H9 (cell line): ENCODE data around the gene TMEM63A. TPM values are rescaled to one million over a fixed set of nuclear protein-coding genes. Genes with fewer than 3 reads are reported as not detected.

Experiments used
- DNase-seq: peaks from one replicate; pipeline ENCODE4 v3.0.0-alpha.2; 2017
- H2AFZ ChIP-seq: one replicate; pipeline ENCODE4 v1.6.1; 2013; ENCODE audit warnings: mild to moderate bottlenecking, low read length, control low read depth, moderate library complexity
- H2AK5ac ChIP-seq: 2 replicates; pipeline ENCODE4 v1.6.1; 2013; ENCODE audit warnings: low read length, control low read depth, mixed read lengths; ENCODE audit not compliant: insufficient read length
- H2BK120ac ChIP-seq: one replicate; pipeline ENCODE4 v1.6.1; 2013; ENCODE audit warnings: low read depth, mild to moderate bottlenecking, low read length, control low read depth, inconsistent platforms; ENCODE audit not compliant: poor library complexity, severe bottlenecking
- H2BK12ac ChIP-seq: 2 replicates; pipeline ENCODE4 v1.6.1; 2013; ENCODE audit warnings: low read length, control low read depth, mixed read lengths, low read depth; ENCODE audit not compliant: insufficient read length
- H2BK15ac ChIP-seq: 2 replicates; pipeline ENCODE4 v1.6.1; 2013; ENCODE audit warnings: low read depth, low read length, control low read depth
- H2BK20ac ChIP-seq: one replicate; pipeline ENCODE4 v1.6.1; 2013; ENCODE audit warnings: low read depth, mild to moderate bottlenecking, low read length, control low read depth, inconsistent platforms; ENCODE audit not compliant: poor library complexity, severe bottlenecking
- H2BK5ac ChIP-seq: 2 replicates; pipeline ENCODE4 v1.6.1; 2013; ENCODE audit warnings: low read length, control low read depth, mixed read lengths; ENCODE audit not compliant: insufficient read length
- H3K14ac ChIP-seq: 2 replicates; pipeline ENCODE4 v1.6.1; 2013; ENCODE audit warnings: low read length, control low read depth; ENCODE audit not compliant: insufficient read depth
- H3K18ac ChIP-seq: 2 replicates; pipeline ENCODE4 v1.6.1; 2013; ENCODE audit warnings: low read depth, mild to moderate bottlenecking, mixed read lengths, low read length, control low read depth; ENCODE audit not compliant: insufficient read length
- H3K23ac ChIP-seq: 2 replicates; pipeline ENCODE4 v1.6.1; 2013; ENCODE audit warnings: low read length, control low read depth, mixed read lengths, low read depth; ENCODE audit not compliant: insufficient read length
- H3K23me2 ChIP-seq: 2 replicates; pipeline ENCODE4 v1.6.1; 2013; ENCODE audit warnings: low read depth, mild to moderate bottlenecking, mixed read lengths, low read length, control low read depth; ENCODE audit not compliant: insufficient read length, poor library complexity, severe bottlenecking
- H3K27ac ChIP-seq: 2 replicates; pipeline ENCODE4 v1.5.1; 2013; ENCODE audit warnings: low read length, control low read depth, mixed read lengths, low read depth; ENCODE audit not compliant: insufficient read length
- H3K27me3 ChIP-seq: 2 replicates; pipeline ENCODE4 v1.6.1; 2013; ENCODE audit warnings: low read length, control low read depth, inconsistent platforms; ENCODE audit not compliant: insufficient read depth
- H3K4ac ChIP-seq: 2 replicates; pipeline ENCODE4 v1.6.1; 2013; ENCODE audit warnings: low read depth, mild to moderate bottlenecking, control low read depth, inconsistent platforms, low read length, moderate library complexity
- H3K4me1 ChIP-seq: 2 replicates; pipeline ENCODE4 v1.6.1; 2013; ENCODE audit warnings: low read length, control low read depth, inconsistent platforms; ENCODE audit not compliant: insufficient read depth
- H3K4me2 ChIP-seq: 2 replicates; pipeline ENCODE4 v1.6.1; 2013; ENCODE audit warnings: low read length, control low read depth, mixed read lengths; ENCODE audit not compliant: insufficient read length, insufficient read depth
- H3K56ac ChIP-seq: 2 replicates; pipeline ENCODE4 v1.6.1; 2013; ENCODE audit warnings: low read depth, mild to moderate bottlenecking, mixed read lengths, low read length, control low read depth; ENCODE audit not compliant: insufficient read length
- H3K79me1 ChIP-seq: 2 replicates; pipeline ENCODE4 v1.6.1; 2013; ENCODE audit warnings: low read depth, mild to moderate bottlenecking, moderate library complexity, low read length, control low read depth, inconsistent platforms; ENCODE audit not compliant: insufficient read depth, poor library complexity, severe bottlenecking
- H3K79me2 ChIP-seq: 2 replicates; pipeline ENCODE4 v1.6.1; 2013; ENCODE audit warnings: low read length, control low read depth, inconsistent platforms; ENCODE audit not compliant: insufficient read depth
- H3K9ac ChIP-seq: 2 replicates; pipeline ENCODE4 v1.6.1; 2013; ENCODE audit warnings: low read length, control low read depth, mixed read lengths; ENCODE audit not compliant: insufficient read length; ENCODE audit errors: extremely low read depth
- H3K9me3 ChIP-seq: one replicate; pipeline ENCODE4 v1.6.1; 2013; ENCODE audit warnings: low read depth, low read length, inconsistent platforms; ENCODE audit not compliant: control insufficient read depth
- H3T11ph ChIP-seq: one replicate; pipeline ENCODE4 v1.6.1; 2013; ENCODE audit warnings: mild to moderate bottlenecking, low read length, control low read depth, inconsistent platforms
- H4K20me1 ChIP-seq: one replicate; pipeline ENCODE4 v1.6.1; 2013; ENCODE audit not compliant: control insufficient read depth, insufficient read length, insufficient read depth
- H4K5ac ChIP-seq: 2 replicates; pipeline ENCODE4 v1.6.1; 2013; ENCODE audit warnings: low read depth, mild to moderate bottlenecking, mixed read lengths, low read length, control low read depth; ENCODE audit not compliant: insufficient read length
- H4K8ac ChIP-seq: replicated peaks from 2 replicates; pipeline ENCODE4 v1.6.1; 2013; ENCODE audit warnings: low read length, control low read depth, mixed read lengths, low read depth; ENCODE audit not compliant: insufficient read length
- H4K91ac ChIP-seq: 2 replicates; pipeline ENCODE4 v1.6.1; 2013; ENCODE audit warnings: low read depth, mild to moderate bottlenecking, moderate library complexity, mixed read lengths, low read length, control low read depth; ENCODE audit not compliant: insufficient read length
- H3K27ac Mint-ChIP-seq, 3 experiments: 2 replicates in 2 of 3; 3 replicates in 1 of 3; pipeline ENCODE4 v1.8.0; 2020 to 2021; ENCODE audit warnings: mixed read lengths in 3 of 3, mild to moderate bottlenecking in 1 of 3, moderate library complexity in 1 of 3
- H3K27me3 Mint-ChIP-seq: 2 replicates; pipeline ENCODE4 v1.8.0; 2021; ENCODE audit warnings: low read depth, mild to moderate bottlenecking, moderate library complexity, mixed read lengths
- H3K36me3 Mint-ChIP-seq, 3 experiments: 2 replicates in 2 of 3; 3 replicates in 1 of 3; pipeline ENCODE4 v1.8.0; 2020 to 2021; ENCODE audit warnings: low read depth in 3 of 3, mixed read lengths in 3 of 3; ENCODE audit not compliant: insufficient read depth in 1 of 3
- H3K4me1 Mint-ChIP-seq, 2 experiments: 2 replicates each; pipeline ENCODE4 v1.8.0; 2020; ENCODE audit warnings: mixed read lengths in 2 of 2
- H3K4me3 Mint-ChIP-seq, 2 experiments: 2 replicates in 1 of 2; 3 replicates in 1 of 2; pipeline ENCODE4 v1.8.0; 2020 to 2021; ENCODE audit warnings: mild to moderate bottlenecking in 2 of 2, mixed read lengths in 2 of 2, moderate library complexity in 1 of 2
- H3K9me3 Mint-ChIP-seq, 2 experiments: 2 replicates in 1 of 2; 3 replicates in 1 of 2; pipeline ENCODE4 v1.8.0; 2020; ENCODE audit warnings: mild to moderate bottlenecking in 2 of 2, mixed read lengths in 2 of 2, moderate library complexity in 1 of 2
- WGBS: extraction: QIAGEN DNeasy Blood & Tissue Kit; methylation state at CpG from one replicate; pipeline ENCODE4 v1.1.7; 2013; ENCODE audit warnings: missing lambda C conversion rate, low lambda C conversion rate, mixed read lengths; ENCODE audit not compliant: insufficient read length; ENCODE audit errors: extremely low coverage; 5-methylcytosine and 5-hydroxymethylcytosine counted together
- total RNA-seq: library from RNA; stranded (reverse); gene quantifications from 2 replicates; pipeline ENCODE4 v1.2.1, GENCODE V29; 2021
- TF ChIP-seq, protein P1 (sequence below): fragments of 200-600 bp; sonication (generic); conservative IDR thresholded peaks from 3 replicates; pipeline ENCODE4 v1.8.0; 2021; ENCODE audit warnings: antibody characterized with exemption, mild to moderate bottlenecking

TMEM63A gene
- total RNA-seq, 1 experiment from 2014 or later = 75.7 TPM

DNA sequence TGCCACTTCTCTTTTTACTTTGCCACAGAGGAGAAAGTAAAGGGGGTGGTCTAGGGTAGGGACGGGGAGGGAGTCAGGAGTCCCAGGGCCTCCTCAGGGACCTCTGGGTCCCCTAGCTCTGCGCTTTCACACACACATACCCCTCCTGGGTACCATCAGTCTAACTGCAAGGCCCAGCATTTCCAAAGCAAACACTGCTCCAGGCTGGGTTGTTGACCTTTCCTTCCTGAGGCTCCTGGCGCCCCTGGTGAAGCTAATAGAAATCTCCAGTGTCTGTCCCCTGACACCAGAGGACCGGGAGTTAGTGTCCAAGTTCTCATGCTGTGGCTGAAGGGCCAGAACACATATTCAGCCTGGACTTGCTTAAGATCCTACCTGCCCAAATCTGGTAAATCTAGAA, 3.9 kb downstream of the TMEM63A start:
- Histone ChIP-seq H3K79me1 (no peaks in the 10 kb centered on the region), H3K14ac (no peak overlapping the region), H3K23ac (no peak overlapping the region), H2BK12ac (no peak overlapping the region), H3K23me2 (peaks cover 21% of the 10 kb centered on the region), H2BK15ac (no peak overlapping the region), H2AK5ac (no peak overlapping the region), H2BK20ac (no peak overlapping the region), H4K20me1 (no peaks in the 10 kb centered on the region), H3K79me2 (peaks cover 9% of the 10 kb centered on the region; the same call in 1 of the 2 replicates), H3K4me1 (peaks cover 10% of the 10 kb centered on the region; the same call in 1 of the 2 replicates), H3K27me3 (no peaks in the 10 kb centered on the region), H2BK5ac (no peak overlapping the region), H3K4ac (no peak overlapping the region), H3K4me2 (no peak overlapping the region), H3T11ph (no peak overlapping the region), H3K9ac (no peak overlapping the region), H4K8ac (no peak overlapping the region), H3K27ac (no peak overlapping the region), H4K91ac (no peak overlapping the region), H3K56ac (no peak overlapping the region), H3K18ac (no peak overlapping the region), H2BK120ac (no peak overlapping the region), H2AFZ (no peak overlapping the region), H4K5ac (no peak overlapping the region), H3K9me3 (no peaks in the 10 kb centered on the region)
- Mint-ChIP-seq H3K27me3 (peaks cover 2% of the 10 kb centered on the region; the same call in 1 of the 2 replicates), H3K27ac (no peak overlapping the region), H3K9me3 (no peaks in the 10 kb centered on the region), H3K4me1 (peaks cover 31 to 51% of the 10 kb centered on the region in 2 experiments), H3K4me3 (no peak overlapping the region), H3K36me3 (peaks cover 20 to 50% (median 23%) of the 10 kb centered on the region in 3 experiments; a peak in 5 of 7 replicates)
- TF ChIP-seq, protein P1, sequence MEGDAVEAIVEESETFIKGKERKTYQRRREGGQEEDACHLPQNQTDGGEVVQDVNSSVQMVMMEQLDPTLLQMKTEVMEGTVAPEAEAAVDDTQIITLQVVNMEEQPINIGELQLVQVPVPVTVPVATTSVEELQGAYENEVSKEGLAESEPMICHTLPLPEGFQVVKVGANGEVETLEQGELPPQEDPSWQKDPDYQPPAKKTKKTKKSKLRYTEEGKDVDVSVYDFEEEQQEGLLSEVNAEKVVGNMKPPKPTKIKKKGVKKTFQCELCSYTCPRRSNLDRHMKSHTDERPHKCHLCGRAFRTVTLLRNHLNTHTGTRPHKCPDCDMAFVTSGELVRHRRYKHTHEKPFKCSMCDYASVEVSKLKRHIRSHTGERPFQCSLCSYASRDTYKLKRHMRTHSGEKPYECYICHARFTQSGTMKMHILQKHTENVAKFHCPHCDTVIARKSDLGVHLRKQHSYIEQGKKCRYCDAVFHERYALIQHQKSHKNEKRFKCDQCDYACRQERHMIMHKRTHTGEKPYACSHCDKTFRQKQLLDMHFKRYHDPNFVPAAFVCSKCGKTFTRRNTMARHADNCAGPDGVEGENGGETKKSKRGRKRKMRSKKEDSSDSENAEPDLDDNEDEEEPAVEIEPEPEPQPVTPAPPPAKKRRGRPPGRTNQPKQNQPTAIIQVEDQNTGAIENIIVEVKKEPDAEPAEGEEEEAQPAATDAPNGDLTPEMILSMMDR = no peak
- DNase-seq = no peak
- no CpG with 5 or more reads among the region's 4 CpGs for WGBS
